Gastroesophageal sphincter (tissue), 3 donors: ENCODE data around the gene AKT3.

ENCODE experiments used
- CTCF ChIP-seq, 4 experiments: fragments of 200-600 bp in 2 of 4; fragments of 450-650 bp in 2 of 4; sonication (generic) in 1 of 4; IDR thresholded peaks; one replicate each; pipeline ENCODE4 v1.5.1; 2017 to 2019; ENCODE audit warnings: antibody characterized with exemption in 4 of 4, mild to moderate bottlenecking in 2 of 4, moderate library complexity in 2 of 4
- POLR2A ChIP-seq, 2 donors: fragments of 450-650 bp; IDR thresholded peaks; one replicate each; pipeline ENCODE4 v1.6.1; 2017; ENCODE audit warnings: antibody characterized with exemption in 2 of 2, mild to moderate bottlenecking in 2 of 2, moderate library complexity in 1 of 2
- POLR2AphosphoS5 ChIP-seq: sonication (generic); formaldehyde crosslinking; IDR thresholded peaks from one replicate; pipeline ENCODE4 v1.6.1; 2017; ENCODE audit warnings: antibody characterized with exemption

GRCh38 chr1:243507001-243507671 lies 342.9 kb downstream of the AKT3 start:
- TF ChIP-seq POLR2AphosphoS5 (no peak), CTCF (IDR thresholded peaks at IDR 0.05) (no peak), POLR2A (IDR thresholded peaks at IDR 0.05) (no peak)
